Measurements from ENCODE around the gene LRPAP1. TPM values are rescaled to one million over a fixed set of nuclear protein-coding genes. Genes with fewer than 3 reads are reported as not detected.

Gene LRPAP1
- total RNA-seq, 1 experiment from 2014 or later, result 126 TPM

- TF ChIP-seq CTCF (conservative IDR thresholded peaks at IDR 0.05) (no peak), EZH2 (IDR thresholded peaks at IDR 0.05; ENCODE audit: low read depth) (no peak)
- Histone ChIP-seq H2AFZ (no peak overlapping the region), H3K4me3 (no peak overlapping the region), H3K9me2 (ENCODE audit: insufficient read depth) (no peaks in the 10 kb centered on the region), H3K79me2 (ENCODE audit: low read depth) (no peaks in the 10 kb centered on the region), H3K27ac (no peak overlapping the region), H3K36me3 (ENCODE audit: low read depth) (no peaks in the 10 kb centered on the region), H3K27me3 (ENCODE audit: insufficient read depth, low read depth) (no peaks in the 10 kb centered on the region), H3F3A (ENCODE audit: insufficient read depth, low read depth) (no peaks in the 10 kb centered on the region), H4K20me1 (ENCODE audit: insufficient read depth) (no peaks in the 10 kb centered on the region), H3K4me2 (no peak overlapping the region), H3K9me3 (ENCODE audit: insufficient read depth, low read depth) (no peaks in the 10 kb centered on the region), H3K4me1 (replicated peaks; ENCODE audit: insufficient read depth) (no peaks in the 10 kb centered on the region)
- no TSS peak for BruUV-seq (replicated peaks)
- CTCF ChIA-PET, result no interaction called here
- intact Hi-C loops (cut with micrococcal nuclease; ENCODE audit: unreplicated experiment), result no loop called here
- POLR2A ChIA-PET (ENCODE audit: unreplicated experiment), result no interaction called here
- DNase-seq, result no peak
These were observed 34.5 kb downstream of the LRPAP1 start for GRCh38 chr4:3497523-3498389.

- Histone ChIP-seq H3K9me3 (ENCODE audit: insufficient read depth, low read depth) (no peaks in the 10 kb centered on the region), H3K9me2 (ENCODE audit: insufficient read depth) (no peaks in the 10 kb centered on the region), H3F3A (ENCODE audit: insufficient read depth, low read depth) (no peaks in the 10 kb centered on the region), H3K4me2 (no peak overlapping the region), H3K27ac (no peak overlapping the region), H3K4me3 (no peak overlapping the region), H3K4me1 (replicated peaks; ENCODE audit: insufficient read depth) (no peaks in the 10 kb centered on the region), H3K36me3 (ENCODE audit: low read depth) (no peaks in the 10 kb centered on the region), H3K79me2 (ENCODE audit: low read depth) (no peaks in the 10 kb centered on the region), H4K20me1 (ENCODE audit: insufficient read depth) (no peaks in the 10 kb centered on the region), H2AFZ (no peak overlapping the region), H3K27me3 (ENCODE audit: insufficient read depth, low read depth) (no peaks in the 10 kb centered on the region)
- intact Hi-C loops (cut with micrococcal nuclease; ENCODE audit: unreplicated experiment), result no loop called here
- DNase-seq, result no peak
- POLR2A ChIA-PET (ENCODE audit: unreplicated experiment), result no interaction called here
- CTCF ChIA-PET, result no interaction called here
- BruUV-seq (replicated peaks), result no TSS peak
- TF ChIP-seq CTCF (conservative IDR thresholded peaks at IDR 0.05) (no peak), EZH2 (IDR thresholded peaks at IDR 0.05; ENCODE audit: low read depth) (no peak)
These were observed 35.1 kb downstream of the LRPAP1 start for GRCh38 chr4:3497095-3497494.

GRCh38 chr4:3496021-3496420 lies 36.2 kb downstream of the LRPAP1 start:
- CTCF ChIA-PET, result no interaction called here
- no peaks in the 10 kb centered on the region for H3K36me3 ChIP-seq (ENCODE audit: low read depth)
- no peak overlapping the region for H3K4me3 ChIP-seq
- no peak for DNase-seq
- H3K4me1 ChIP-seq (replicated peaks; ENCODE audit: insufficient read depth), result no peaks in the 10 kb centered on the region
- no peaks in the 10 kb centered on the region for H3K27me3 ChIP-seq (ENCODE audit: insufficient read depth, low read depth)
- intact Hi-C loops (cut with micrococcal nuclease; ENCODE audit: unreplicated experiment), result no loop called here
- POLR2A ChIA-PET (ENCODE audit: unreplicated experiment), result no interaction called here
- H3K79me2 ChIP-seq (ENCODE audit: low read depth), result no peaks in the 10 kb centered on the region
- no peak overlapping the region for H3K27ac ChIP-seq
- no peaks in the 10 kb centered on the region for H3K9me3 ChIP-seq (ENCODE audit: insufficient read depth, low read depth)
- no peaks in the 10 kb centered on the region for H3F3A ChIP-seq (ENCODE audit: insufficient read depth, low read depth)
- H4K20me1 ChIP-seq (ENCODE audit: insufficient read depth), result no peaks in the 10 kb centered on the region
- no peaks in the 10 kb centered on the region for H3K9me2 ChIP-seq (ENCODE audit: insufficient read depth)
- no peak overlapping the region for H2AFZ ChIP-seq
- BruUV-seq (replicated peaks), result no TSS peak
- TF ChIP-seq CTCF (conservative IDR thresholded peaks at IDR 0.05), result no peak
- TF ChIP-seq EZH2 (IDR thresholded peaks at IDR 0.05; ENCODE audit: low read depth), result no peak
- no peak overlapping the region for H3K4me2 ChIP-seq

All from PC-9 (cell line).